Testis (tissue), 3 donors: ENCODE data around the gene IRAK1. TPM values are rescaled to one million over a fixed set of nuclear protein-coding genes. Genes with fewer than 3 reads are reported as not detected.

Source experiments
- DNase-seq: peaks from one replicate; pipeline ENCODE4 v3.0.0-alpha.2; 2019
- H3K27ac ChIP-seq, 2 donors: fragments of 200-600 bp; sonication (generic); one replicate each; pipeline ENCODE4 v1.5.1; 2019
- H3K27me3 ChIP-seq: fragments of 200-600 bp; sonication (generic); one replicate; pipeline ENCODE4 v1.5.1; 2019
- H3K36me3 ChIP-seq: fragments of 200-600 bp; sonication (generic); one replicate; pipeline ENCODE4 v1.5.1; 2017; ENCODE audit warnings: low read depth; ENCODE audit errors: missing control alignments
- H3K4me1 ChIP-seq: fragments of 200-600 bp; sonication (generic); one replicate; pipeline ENCODE4 v1.5.1; 2019
- H3K4me3 ChIP-seq, 2 donors: fragments of 200-600 bp; sonication (generic); one replicate each; pipeline ENCODE4 v1.5.1; 2017 to 2019
- H3K9me3 ChIP-seq: fragments of 200-600 bp; sonication (generic); one replicate; pipeline ENCODE4 v1.5.1; 2017
- CTCF ChIP-seq, 3 experiments: fragments of 450-650 bp in 2 of 3; fragments of 200-600 bp in 1 of 3; sonication (generic) in 1 of 3; IDR thresholded peaks; one replicate each; pipeline ENCODE4 v1.5.1; 2016 to 2019; ENCODE audit warnings: antibody characterized with exemption in 3 of 3, mild to moderate bottlenecking in 2 of 3, moderate library complexity in 1 of 3
- POLR2A ChIP-seq: fragments of 450-650 bp; IDR thresholded peaks from one replicate; pipeline ENCODE4 v1.6.1; 2017; ENCODE audit warnings: antibody characterized with exemption, mild to moderate bottlenecking, moderate library complexity
- WGBS, 2 donors: methylation state at CpG; one replicate each; pipeline ENCODE4 v1.1.5; 2018; 5-methylcytosine and 5-hydroxymethylcytosine counted together
- intact Hi-C: fragments of 100-400 bp; cut with DNase I; formaldehyde crosslinking; loops from one replicate; pipeline ENCODE4 v1.15.1; 2023; ENCODE audit warnings: low total_unique reads
- polyA plus RNA-seq: library from polyadenylated mRNA; stranded (reverse); fragments of 350-450 nt; fragmentation: Illumina TruSeq; extraction: RNeasy Lipid Tissue Mini Kit (QIAGEN cat#74804); gene quantifications from one replicate; pipeline ENCODE4 v1.2.3, GENCODE V29; 2014; ENCODE audit warnings: low read depth, low replicate concordance; ENCODE audit not compliant: insufficient read depth
- total RNA-seq, 2 donors: library from RNA; depleted of rRNA; stranded (reverse); fragments of >200 nt; gene quantifications; one replicate each; pipeline ENCODE4 v1.2.3, GENCODE V29; 2016

The IRAK1 gene
- total and polyA plus RNA-seq, 3 donors from 2014 or later, result 48.6 to 90.8 (median 77.6) TPM

- TF ChIP-seq POLR2A (no peak), CTCF (IDR thresholded peaks at IDR 0.05) (no peak)
- Histone ChIP-seq H3K9me3 (no peaks in the 10 kb centered on the region), H3K4me3 (no peak overlapping the region), H3K36me3 (no peaks in the 10 kb centered on the region), H3K27ac (no peak overlapping the region), H3K27me3 (no peaks in the 10 kb centered on the region), H3K4me1 (peaks cover 6% of the 10 kb centered on the region)
- DNase-seq, result no peak
- intact Hi-C loops, result no loop called here
- 67 to 70% methylated on average over 7 to 27 of the region's 27 CpGs for WGBS, 2 donors
Observed at GRCh38 chrX:154023276-154024000, 3.7 kb upstream of the IRAK1 start.

GRCh38 chrX:154022108-154022507, 2.4 kb upstream of the IRAK1 start:
- intact Hi-C loops, result no loop called here
- H3K4me1 ChIP-seq, result peaks cover 6% of the 10 kb centered on the region
- H3K36me3 ChIP-seq, result no peaks in the 10 kb centered on the region
- no peak overlapping the region for H3K27ac ChIP-seq
- H3K9me3 ChIP-seq, result no peaks in the 10 kb centered on the region
- H3K27me3 ChIP-seq, result no peaks in the 10 kb centered on the region
- TF ChIP-seq CTCF (IDR thresholded peaks at IDR 0.05) (no peak), POLR2A (no peak)
- no peak overlapping the region for H3K4me3 ChIP-seq
- WGBS, 2 donors, result 83 to 84% methylated on average over 2 to 5 of the region's 5 CpGs
- no peak for DNase-seq

GRCh38 chrX:154021131-154021611, 1.5 kb upstream of the IRAK1 start:
- peak overlapping the region in 1 of 2 donors; percentile 84 for H3K27ac ChIP-seq
- no peak for TF ChIP-seq CTCF (IDR thresholded peaks at IDR 0.05)
- TF ChIP-seq POLR2A, result no peak
- 56 to 57% methylated on average over 1 to 9 of the region's 11 CpGs for WGBS, 2 donors
- peaks cover 6% of the 10 kb centered on the region for H3K4me1 ChIP-seq
- no peaks in the 10 kb centered on the region for H3K9me3 ChIP-seq
- DNase-seq, result no peak
- intact Hi-C loops, result no loop called here
- no peaks in the 10 kb centered on the region for H3K27me3 ChIP-seq
- no peak overlapping the region for H3K4me3 ChIP-seq
- no peaks in the 10 kb centered on the region for H3K36me3 ChIP-seq

- H3K4me3 ChIP-seq, result no peak overlapping the region
- no peaks in the 10 kb centered on the region for H3K9me3 ChIP-seq
- H3K27me3 ChIP-seq, result no peaks in the 10 kb centered on the region
- DNase-seq, result no peak
- WGBS, 2 donors, result 14 to 43% methylated on average over 4 to 8 of the region's 9 CpGs
- H3K36me3 ChIP-seq, result no peaks in the 10 kb centered on the region
- intact Hi-C loops, result no loop called here
- peak overlapping the region; percentile 83 to 84 for H3K27ac ChIP-seq
- TF ChIP-seq POLR2A, result no peak
- no peak for TF ChIP-seq CTCF (IDR thresholded peaks at IDR 0.05)
- peaks cover 6% of the 10 kb centered on the region for H3K4me1 ChIP-seq
Observed at GRCh38 chrX:154020536-154021115, 924 bp upstream of the IRAK1 start.
